Ovary (tissue), 9 donors: ENCODE measurements around the gene GTF2F1. TPM values are rescaled to one million over a fixed set of nuclear protein-coding genes. Genes with fewer than 3 reads are reported as not detected.
"Not testable (repeated sequence)": the region's sequence is repeated elsewhere in the genome, so short reads cannot be mapped to it uniquely, and the experiment has no call there.

Source experiments
- DNase-seq, 5 donors: peaks; one replicate each; pipeline ENCODE4 v3.0.0-alpha.2; 2019 to 2020
- H3K27ac ChIP-seq, 2 donors: fragments of 200-600 bp; one replicate each; pipeline versions ENCODE4 v1.5.1 to v1.8.0; 2019 to 2022
- H3K27me3 ChIP-seq: fragments of 200-600 bp; one replicate; pipeline ENCODE4 v1.8.0; 2022
- H3K36me3 ChIP-seq: fragments of 200-600 bp; sonication (generic); one replicate; pipeline ENCODE4 v1.5.1; 2019
- H3K4me1 ChIP-seq: one replicate; pipeline ENCODE4 v1.8.1; 2013; ENCODE audit warnings: mild to moderate bottlenecking, moderate library complexity; ENCODE audit not compliant: insufficient read depth
- H3K4me3 ChIP-seq: fragments of 200-600 bp; sonication (generic); one replicate; pipeline ENCODE4 v1.5.1; 2017
- H3K9me3 ChIP-seq, 2 donors: fragments of 200-600 bp in 1 of 2; sonication (generic) in 1 of 2; one replicate each; pipeline versions ENCODE4 v1.5.1 to v1.8.1; 2013 to 2019; ENCODE audit warnings: mild to moderate bottlenecking in 1 of 2, moderate library complexity in 1 of 2
- EP300 ChIP-seq: sonication (generic); formaldehyde crosslinking; IDR thresholded peaks from one replicate; pipeline ENCODE4 v1.6.1; 2017; ENCODE audit warnings: antibody characterized with exemption
- POLR2A ChIP-seq: fragments of 450-650 bp; IDR thresholded peaks from one replicate; pipeline ENCODE4 v1.6.1; 2017; ENCODE audit warnings: antibody characterized with exemption, mild to moderate bottlenecking, moderate library complexity
- WGBS, 3 donors: extraction: QIAGEN DNeasy Blood & Tissue Kit in 1 of 3; methylation state at CpG; one replicate each; pipeline versions ENCODE4 v1.1.5 to v1.1.7; 2013 to 2017; 5-methylcytosine and 5-hydroxymethylcytosine counted together
- intact Hi-C, 4 donors: fragments of 100-400 bp; cut with DNase I; formaldehyde crosslinking; loops; one replicate each; pipeline versions ENCODE4 v1.11.0 to v1.15.1; 2022 to 2023
- polyA plus RNA-seq, 2 donors: library from polyadenylated mRNA; stranded (reverse); fragments of 200-250 nt in 1 of 2; fragments of 350-450 nt in 1 of 2; fragmentation: Illumina TruSeq in 1 of 2; extraction: RNeasy Lipid Tissue Mini Kit (QIAGEN cat#74804) in 1 of 2; gene quantifications; one replicate each; pipeline ENCODE4 v1.2.3, GENCODE V29; 2013 to 2014
- total RNA-seq, 7 donors: library from RNA; depleted of rRNA in 2 of 7; stranded (reverse); fragments of >200 nt in 2 of 7; fragmentation: NEBNext Ultra II Directional in 3 of 7; extraction: Animal tissue kit (Norgen Biotek cat#: 25700) in 3 of 7; gene quantifications; one replicate each; pipeline versions ENCODE4 v1.1.0 to v1.2.4, GENCODE V29; 2016 to 2023
- TF ChIP-seq, protein P1 (sequence below), 3 donors: fragments of 450-650 bp in 2 of 3; fragments of 200-600 bp in 1 of 3; IDR thresholded peaks; one replicate each; pipeline versions ENCODE4 v1.5.1 to v1.8.0; 2016 to 2022; ENCODE audit warnings: antibody characterized with exemption in 3 of 3, mild to moderate bottlenecking in 1 of 3
- donor health status: DM: no; HTN: no; CAD: no; lungs with moderate emphysema.
- donor health status: DM: no; HTN: no; CAD: no.
- donor health status: Bipolar disorder and iron deficiency.
- donor health status: DM: yes; HTN: yes; CAD: no.
- donor health status: DM: no; HTN: no; CAD: no.
- donor health status: DM: yes; HTN: yes; CAD: no.

The GTF2F1 gene
- total and polyA plus RNA-seq, 9 donors = 41.2 to 95.0 (median 66.9) TPM

DNA sequence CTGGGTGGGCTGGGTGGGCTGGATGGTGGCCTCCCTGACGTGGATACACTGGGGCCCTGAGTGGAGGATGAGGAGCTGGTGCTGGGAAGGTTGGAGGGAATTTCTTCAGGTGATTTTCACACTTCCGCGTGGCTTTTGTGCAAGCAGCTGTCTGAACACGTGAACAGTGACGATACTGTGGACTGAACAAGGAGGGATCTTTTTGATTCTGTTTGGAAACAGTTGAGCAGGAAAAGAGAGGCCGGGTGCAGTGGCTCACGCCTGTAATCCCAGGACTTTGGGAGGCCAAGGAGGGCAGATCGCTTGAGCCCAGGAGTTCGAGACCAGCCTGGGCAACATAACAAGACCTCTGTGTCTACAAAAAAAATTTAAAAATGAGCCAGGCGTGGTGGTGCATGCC, 9.1 kb upstream of the GTF2F1 start:
- 90 to 94% (median 93%) methylated on average over 10 of the region's 10 CpGs for WGBS, 3 donors
- no peaks in the 10 kb centered on the region for H3K27me3 ChIP-seq
- no peaks in the 10 kb centered on the region for H3K4me1 ChIP-seq
- no peaks in the 10 kb centered on the region for H3K9me3 ChIP-seq
- H3K36me3 ChIP-seq = no peaks in the 10 kb centered on the region
- no peak for TF ChIP-seq POLR2A
- TF ChIP-seq, protein P1, sequence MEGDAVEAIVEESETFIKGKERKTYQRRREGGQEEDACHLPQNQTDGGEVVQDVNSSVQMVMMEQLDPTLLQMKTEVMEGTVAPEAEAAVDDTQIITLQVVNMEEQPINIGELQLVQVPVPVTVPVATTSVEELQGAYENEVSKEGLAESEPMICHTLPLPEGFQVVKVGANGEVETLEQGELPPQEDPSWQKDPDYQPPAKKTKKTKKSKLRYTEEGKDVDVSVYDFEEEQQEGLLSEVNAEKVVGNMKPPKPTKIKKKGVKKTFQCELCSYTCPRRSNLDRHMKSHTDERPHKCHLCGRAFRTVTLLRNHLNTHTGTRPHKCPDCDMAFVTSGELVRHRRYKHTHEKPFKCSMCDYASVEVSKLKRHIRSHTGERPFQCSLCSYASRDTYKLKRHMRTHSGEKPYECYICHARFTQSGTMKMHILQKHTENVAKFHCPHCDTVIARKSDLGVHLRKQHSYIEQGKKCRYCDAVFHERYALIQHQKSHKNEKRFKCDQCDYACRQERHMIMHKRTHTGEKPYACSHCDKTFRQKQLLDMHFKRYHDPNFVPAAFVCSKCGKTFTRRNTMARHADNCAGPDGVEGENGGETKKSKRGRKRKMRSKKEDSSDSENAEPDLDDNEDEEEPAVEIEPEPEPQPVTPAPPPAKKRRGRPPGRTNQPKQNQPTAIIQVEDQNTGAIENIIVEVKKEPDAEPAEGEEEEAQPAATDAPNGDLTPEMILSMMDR (IDR thresholded peaks at IDR 0.05) = no peak
- no peak for TF ChIP-seq EP300
- DNase-seq = no peak
- no peak overlapping the region for H3K27ac ChIP-seq
- intact Hi-C loops = no loop called here
- H3K4me3 ChIP-seq = no peak overlapping the region

DNA sequence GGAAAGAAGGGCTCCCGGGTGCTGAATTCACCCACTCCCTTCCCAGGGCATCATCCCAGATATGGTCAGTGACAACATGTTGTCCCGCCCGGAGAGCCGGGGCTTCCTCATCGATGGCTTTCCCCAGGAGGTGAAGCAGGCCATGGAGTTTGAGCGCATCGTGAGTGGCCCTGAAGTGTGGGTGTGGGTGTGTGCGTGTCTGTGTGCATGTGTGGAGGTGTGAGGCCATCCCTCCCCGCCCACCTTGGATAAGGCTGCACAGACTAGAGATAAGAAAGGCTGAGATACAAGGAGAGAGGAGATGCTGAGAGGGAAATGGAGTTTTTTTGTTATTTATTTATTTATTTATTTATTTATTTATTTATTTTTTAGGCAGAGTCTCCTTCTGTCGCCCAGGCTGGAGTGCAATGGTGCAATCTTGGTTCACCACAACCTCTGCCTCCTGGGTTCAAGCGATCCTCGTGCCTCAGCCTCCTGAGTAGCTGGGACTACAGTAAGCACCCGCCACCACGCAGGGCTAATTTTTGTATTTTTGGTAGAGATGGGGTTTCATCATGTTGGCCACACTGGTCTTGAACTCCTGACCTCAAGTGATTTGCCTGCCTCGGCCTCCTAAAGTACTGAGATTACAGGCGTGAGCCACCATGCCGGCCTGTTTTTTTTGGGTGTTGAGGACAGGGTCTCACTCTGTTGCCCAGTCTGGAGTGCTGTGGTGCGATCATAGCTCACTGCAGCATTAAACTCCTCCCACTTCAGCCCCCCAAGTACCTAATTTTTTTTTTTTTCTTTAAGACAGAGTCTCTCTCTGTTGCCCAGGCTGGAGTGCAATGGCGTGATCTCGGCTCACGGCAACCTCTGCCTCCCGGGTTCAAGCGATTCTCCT, 7.3 kb upstream of the GTF2F1 start:
- 85 to 89% (median 87%) methylated on average over 23 of the region's 23 CpGs for WGBS, 3 donors
- H3K9me3 ChIP-seq, intact Hi-C loops, H3K4me3 ChIP-seq, H3K4me1 ChIP-seq, H3K36me3 ChIP-seq, H3K27ac ChIP-seq, DNase-seq, H3K27me3 ChIP-seq: not testable (repeated sequence)

DNA sequence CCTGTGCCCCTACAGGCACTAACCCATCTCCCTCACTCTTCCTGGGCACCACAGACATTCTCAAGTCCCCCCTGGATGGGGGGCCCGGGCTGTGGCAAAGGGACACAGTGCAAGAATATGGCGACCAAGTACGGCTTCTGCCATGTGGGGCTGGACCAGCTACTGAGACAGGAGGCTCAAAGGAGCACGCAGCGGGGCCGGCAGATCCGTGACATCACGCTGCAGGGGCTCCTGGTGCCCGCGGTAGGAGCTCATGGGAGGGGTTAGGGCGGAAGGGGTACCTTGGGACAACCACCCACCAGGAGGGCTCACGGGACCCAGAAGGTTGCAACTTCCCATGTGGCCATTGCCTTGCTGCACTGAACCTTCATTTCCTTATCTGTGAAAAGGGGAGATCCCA, 3.3 kb upstream of the GTF2F1 start:
- DNase-seq = no peak
- no peaks in the 10 kb centered on the region for H3K36me3 ChIP-seq
- H3K9me3 ChIP-seq = no peaks in the 10 kb centered on the region
- H3K4me1 ChIP-seq = peaks cover 4% of the 10 kb centered on the region
- intact Hi-C loops = no loop called here
- TF ChIP-seq, protein P1 (IDR thresholded peaks at IDR 0.05) = no peak
- TF ChIP-seq POLR2A = no peak
- TF ChIP-seq EP300 = no peak
- H3K4me3 ChIP-seq = no peak overlapping the region
- no peak overlapping the region for H3K27ac ChIP-seq
- WGBS, 3 donors = 91 to 95% (median 94%) methylated on average over 12 of the region's 12 CpGs
- no peaks in the 10 kb centered on the region for H3K27me3 ChIP-seq

- 81 to 86% (median 84%) methylated on average over 3 of the region's 3 CpGs for WGBS, 3 donors
- Histone ChIP-seq H3K27ac (no peak overlapping the region), H3K27me3 (no peaks in the 10 kb centered on the region), H3K9me3 (no peaks in the 10 kb centered on the region), H3K4me3 (no peak overlapping the region), H3K36me3 (no peaks in the 10 kb centered on the region), H3K4me1 (peaks cover 4% of the 10 kb centered on the region)
- TF ChIP-seq, protein P1 (IDR thresholded peaks at IDR 0.05) = no peak
- TF ChIP-seq EP300 = no peak
- no peak for TF ChIP-seq POLR2A
- intact Hi-C loops = no loop called here
- no peak for DNase-seq
Measured at GRCh38 chr19:6394831-6395230, 1.9 kb upstream of the GTF2F1 start.

DNA sequence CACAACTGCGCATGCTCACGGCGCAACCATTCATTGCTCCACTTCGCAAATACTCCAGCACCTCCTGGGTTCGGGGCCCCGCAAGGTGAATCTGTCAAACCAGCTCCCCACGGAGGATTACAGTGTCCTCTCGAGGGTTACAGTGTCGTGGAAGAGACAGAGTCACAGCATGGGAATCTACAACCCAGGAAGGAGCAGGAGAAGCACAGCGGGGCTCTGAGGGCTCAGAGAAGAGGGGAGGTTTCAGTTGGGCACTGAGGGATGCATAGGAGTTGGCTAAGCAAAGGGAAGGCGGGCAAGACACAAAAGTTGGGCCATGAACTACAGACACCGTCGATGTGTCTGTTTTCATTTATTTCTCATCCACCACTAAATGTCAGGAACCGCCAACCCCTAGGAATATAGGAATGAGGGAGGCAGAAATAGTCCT, 1.0 kb upstream of the GTF2F1 start:
- WGBS, 3 donors = 22 to 28% (median 24%) methylated on average over 14 of the region's 14 CpGs
- Histone ChIP-seq H3K27ac (peak overlapping the region; percentile 74 to 97), H3K4me3 (peak overlapping the region; percentile 75), H3K36me3 (no peaks in the 10 kb centered on the region), H3K27me3 (no peaks in the 10 kb centered on the region), H3K9me3 (no peaks in the 10 kb centered on the region), H3K4me1 (peaks cover 4% of the 10 kb centered on the region)
- intact Hi-C loops = no loop called here
- no peak for DNase-seq
- TF ChIP-seq POLR2A = no peak
- TF ChIP-seq, protein P1 (IDR thresholded peaks at IDR 0.05) = no peak
